ENCODE measurements around the gene HDLBP.

The HDLBP gene, protein sequence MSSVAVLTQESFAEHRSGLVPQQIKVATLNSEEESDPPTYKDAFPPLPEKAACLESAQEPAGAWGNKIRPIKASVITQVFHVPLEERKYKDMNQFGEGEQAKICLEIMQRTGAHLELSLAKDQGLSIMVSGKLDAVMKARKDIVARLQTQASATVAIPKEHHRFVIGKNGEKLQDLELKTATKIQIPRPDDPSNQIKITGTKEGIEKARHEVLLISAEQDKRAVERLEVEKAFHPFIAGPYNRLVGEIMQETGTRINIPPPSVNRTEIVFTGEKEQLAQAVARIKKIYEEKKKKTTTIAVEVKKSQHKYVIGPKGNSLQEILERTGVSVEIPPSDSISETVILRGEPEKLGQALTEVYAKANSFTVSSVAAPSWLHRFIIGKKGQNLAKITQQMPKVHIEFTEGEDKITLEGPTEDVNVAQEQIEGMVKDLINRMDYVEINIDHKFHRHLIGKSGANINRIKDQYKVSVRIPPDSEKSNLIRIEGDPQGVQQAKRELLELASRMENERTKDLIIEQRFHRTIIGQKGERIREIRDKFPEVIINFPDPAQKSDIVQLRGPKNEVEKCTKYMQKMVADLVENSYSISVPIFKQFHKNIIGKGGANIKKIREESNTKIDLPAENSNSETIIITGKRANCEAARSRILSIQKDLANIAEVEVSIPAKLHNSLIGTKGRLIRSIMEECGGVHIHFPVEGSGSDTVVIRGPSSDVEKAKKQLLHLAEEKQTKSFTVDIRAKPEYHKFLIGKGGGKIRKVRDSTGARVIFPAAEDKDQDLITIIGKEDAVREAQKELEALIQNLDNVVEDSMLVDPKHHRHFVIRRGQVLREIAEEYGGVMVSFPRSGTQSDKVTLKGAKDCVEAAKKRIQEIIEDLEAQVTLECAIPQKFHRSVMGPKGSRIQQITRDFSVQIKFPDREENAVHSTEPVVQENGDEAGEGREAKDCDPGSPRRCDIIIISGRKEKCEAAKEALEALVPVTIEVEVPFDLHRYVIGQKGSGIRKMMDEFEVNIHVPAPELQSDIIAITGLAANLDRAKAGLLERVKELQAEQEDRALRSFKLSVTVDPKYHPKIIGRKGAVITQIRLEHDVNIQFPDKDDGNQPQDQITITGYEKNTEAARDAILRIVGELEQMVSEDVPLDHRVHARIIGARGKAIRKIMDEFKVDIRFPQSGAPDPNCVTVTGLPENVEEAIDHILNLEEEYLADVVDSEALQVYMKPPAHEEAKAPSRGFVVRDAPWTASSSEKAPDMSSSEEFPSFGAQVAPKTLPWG (N-terminal part only)

GRCh38 chr2:241315093-241315878, at the start of gene HDLBP:
Gene HDLBP, minus strand, starts transcription at chr2:241315672. Its CDS starts 48,803 bp downstream, at chr2:241266869.
- DNase-seq (ENCODE audit: low read depth, low spot score) = peak; percentile 100

DNA sequence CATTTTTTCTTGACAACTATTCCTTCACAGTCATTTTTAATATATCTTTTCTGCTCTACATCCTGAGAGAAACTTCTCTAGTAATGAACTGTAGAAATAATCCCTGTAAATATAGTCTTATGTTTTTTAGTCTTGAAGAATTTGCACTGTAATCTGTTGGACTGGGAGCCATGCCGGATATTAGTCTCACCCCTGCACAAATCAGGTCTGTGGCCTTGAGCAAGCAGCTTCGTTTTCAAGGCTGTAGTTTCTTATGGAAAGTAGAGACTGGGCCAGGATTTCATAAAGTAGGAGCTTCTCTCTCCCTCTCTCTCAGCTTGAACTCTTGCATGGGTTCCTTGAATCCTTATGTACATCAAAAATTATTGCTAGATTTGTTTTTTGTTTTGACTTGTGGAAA, 49.3 kb upstream of the HDLBP start:
- no peak for DNase-seq (ENCODE audit: low read depth, low spot score)

DNA sequence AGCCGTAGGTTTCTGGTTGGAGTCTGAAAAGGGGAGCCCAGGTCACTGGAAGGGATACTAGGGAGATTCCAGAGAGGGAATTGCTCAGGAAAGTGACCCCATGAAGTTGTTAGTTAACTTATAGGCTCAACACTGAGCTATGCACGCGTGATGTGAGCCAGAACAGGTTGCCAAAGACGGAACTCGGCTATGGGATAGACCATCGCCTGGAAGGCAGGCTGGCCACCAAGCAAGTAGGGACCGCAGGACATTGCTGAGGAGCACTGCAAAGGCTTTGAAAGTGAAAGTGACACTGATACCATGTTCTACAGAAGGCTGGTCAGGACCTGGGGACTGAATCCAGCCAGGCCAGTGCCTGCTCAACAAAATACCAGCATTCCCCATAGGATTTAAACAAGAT, 48.0 kb upstream of the HDLBP start:
- DNase-seq (ENCODE audit: low read depth, low spot score) = no peak

DNA sequence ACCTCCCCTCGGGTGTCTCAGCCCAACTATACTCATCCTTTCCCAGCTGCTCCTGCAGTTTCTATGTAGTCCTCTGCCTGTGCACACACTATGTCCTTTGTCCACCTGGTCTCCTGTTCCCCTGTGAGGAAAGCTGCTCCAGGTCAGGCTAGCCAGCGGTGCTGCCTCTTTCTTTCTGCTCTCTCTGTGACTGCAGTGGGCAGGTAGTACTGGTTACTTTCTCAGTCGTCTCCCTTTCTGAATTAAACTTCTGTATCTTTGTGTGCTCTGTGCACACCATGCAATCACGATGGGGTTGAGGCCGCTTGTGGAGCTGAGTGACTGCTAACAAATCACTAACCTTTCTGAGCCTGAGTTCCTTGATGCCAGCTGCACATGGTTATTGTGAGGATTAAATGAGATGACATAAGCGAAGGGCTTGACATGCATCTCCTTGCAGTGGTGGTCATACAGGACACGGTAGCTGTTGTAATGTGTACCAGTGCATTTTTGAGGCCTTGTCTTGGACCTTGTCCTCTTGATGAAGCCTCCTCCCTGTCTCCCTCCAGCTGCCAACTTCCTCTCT, 44.1 kb upstream of the HDLBP start:
- DNase-seq (ENCODE audit: low read depth, low spot score) = no peak

DNA sequence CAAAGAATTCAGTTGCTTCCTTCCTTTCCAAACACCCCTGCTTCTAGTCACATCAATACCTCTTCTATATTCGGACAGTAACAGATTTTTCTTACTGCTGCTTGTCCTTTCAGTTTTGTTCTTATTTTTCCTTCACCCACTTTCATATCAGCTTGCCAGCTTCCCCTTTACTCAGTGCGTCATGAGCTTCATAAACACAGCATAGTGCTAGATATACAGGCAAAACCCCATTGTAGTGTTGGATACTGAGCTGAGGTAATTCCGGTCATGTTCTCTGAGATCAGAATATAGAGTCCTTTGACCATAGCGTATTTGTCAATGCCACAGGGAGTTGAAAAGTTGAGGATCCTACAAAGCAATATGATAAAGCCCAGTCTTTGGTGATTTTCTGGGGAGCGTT, 43.0 kb upstream of the HDLBP start:
- no peak for DNase-seq (ENCODE audit: low read depth, low spot score)

DNA sequence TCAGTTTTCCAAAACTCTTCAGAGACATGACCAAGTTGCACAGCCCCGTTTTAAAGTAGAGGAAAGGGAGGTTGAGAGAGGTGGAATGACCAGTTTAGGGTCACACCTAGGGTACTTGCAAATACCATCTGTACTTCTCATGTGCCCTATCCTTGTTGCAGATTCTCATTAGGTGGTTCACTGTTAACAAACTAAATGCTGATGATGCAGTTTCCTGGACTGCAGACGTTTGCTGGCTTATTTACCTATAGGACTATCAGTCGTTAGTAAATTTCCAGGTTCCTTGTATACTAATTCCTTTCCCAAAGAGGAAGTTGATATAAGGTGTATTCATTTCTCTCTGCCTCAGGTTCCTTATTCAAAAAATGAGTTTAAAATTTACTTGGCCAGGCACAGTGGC, 42.1 kb upstream of the HDLBP start:
- DNase-seq (ENCODE audit: low read depth, low spot score) = no peak

GRCh38 chr2:241356871-241357260, 41.4 kb upstream of the HDLBP start:
- no peak for DNase-seq (ENCODE audit: low read depth, low spot score)

DNA sequence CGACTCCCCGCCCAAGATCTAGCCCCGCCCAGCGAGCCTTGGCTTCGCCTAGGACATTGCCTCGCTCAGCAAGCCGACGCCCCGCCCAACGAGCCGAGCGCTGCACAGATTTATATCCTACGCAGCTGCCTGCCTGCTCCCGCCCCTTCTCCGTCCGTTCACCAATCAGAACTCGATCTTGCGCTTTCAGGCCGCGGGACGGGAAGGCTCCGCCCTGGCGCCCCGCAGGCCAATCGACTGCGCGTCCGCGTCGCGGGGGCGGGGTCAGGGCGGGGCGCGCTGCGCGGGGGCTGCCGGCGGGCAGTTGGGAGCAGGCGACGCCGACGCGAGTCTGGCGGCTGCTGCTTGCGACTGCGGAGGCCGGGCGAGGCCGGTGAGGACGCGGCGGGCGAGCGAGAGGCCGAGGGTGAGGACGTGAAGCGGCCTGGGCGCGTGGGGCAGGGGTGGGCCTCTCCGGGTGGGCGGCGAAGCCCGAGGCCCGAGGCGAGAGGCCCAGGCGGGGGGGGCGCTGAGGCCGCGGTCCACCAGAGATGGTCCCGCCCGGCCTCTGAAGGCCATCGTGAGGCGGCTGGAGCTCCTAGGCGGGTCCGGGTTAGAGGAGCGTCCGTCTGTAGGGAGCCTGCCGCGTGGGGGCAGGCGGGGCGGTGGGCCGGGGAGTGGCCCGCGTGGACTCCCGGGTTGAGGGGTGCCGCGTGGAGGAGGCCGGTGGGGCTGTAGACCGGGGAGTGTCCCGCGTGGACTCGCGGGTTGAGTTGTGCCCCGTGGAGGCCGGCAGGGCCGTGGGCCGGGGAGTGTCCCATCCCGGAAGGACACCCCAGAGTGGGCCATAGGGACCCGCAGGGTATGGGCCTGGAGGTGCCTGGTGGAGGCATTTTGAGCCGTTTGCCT, 40.8 kb upstream of the HDLBP start, which contains the start of gene FARP2:
FARP2 (plus strand) TSS at position 303 of the 888 bp plus-strand sequence. CDS start 16,823 bp downstream, outside the sequence.
- peak; percentile 92 for DNase-seq (ENCODE audit: low read depth, low spot score)

- peak; percentile 51 for DNase-seq (ENCODE audit: low read depth, low spot score)
Measured at GRCh38 chr2:241354668-241355658, 39.5 kb upstream of the HDLBP start.

- no peak for DNase-seq (ENCODE audit: low read depth, low spot score)
Measured at GRCh38 chr2:241352227-241352626, 36.8 kb upstream of the HDLBP start.

DNA sequence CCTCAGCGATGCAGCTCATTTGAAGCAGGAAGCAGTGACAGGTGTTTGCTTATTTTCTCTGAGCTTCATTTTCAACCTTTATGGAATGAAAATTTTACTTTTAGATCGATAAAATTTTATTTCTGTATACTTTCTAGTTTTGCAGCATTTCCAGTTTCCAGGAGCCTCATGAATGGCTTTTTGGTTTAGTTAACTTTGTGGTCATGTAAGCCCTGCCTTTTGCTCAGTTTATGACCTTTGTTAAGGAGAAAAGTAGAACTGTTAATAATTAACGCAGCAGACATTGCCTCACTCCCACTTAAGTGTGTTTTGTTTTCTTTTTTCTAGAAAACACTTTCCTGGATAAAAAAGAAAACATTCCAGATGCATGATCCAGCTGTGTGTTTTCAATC, 36.2 kb upstream of the HDLBP start:
- no peak for DNase-seq (ENCODE audit: low read depth, low spot score)

DNA sequence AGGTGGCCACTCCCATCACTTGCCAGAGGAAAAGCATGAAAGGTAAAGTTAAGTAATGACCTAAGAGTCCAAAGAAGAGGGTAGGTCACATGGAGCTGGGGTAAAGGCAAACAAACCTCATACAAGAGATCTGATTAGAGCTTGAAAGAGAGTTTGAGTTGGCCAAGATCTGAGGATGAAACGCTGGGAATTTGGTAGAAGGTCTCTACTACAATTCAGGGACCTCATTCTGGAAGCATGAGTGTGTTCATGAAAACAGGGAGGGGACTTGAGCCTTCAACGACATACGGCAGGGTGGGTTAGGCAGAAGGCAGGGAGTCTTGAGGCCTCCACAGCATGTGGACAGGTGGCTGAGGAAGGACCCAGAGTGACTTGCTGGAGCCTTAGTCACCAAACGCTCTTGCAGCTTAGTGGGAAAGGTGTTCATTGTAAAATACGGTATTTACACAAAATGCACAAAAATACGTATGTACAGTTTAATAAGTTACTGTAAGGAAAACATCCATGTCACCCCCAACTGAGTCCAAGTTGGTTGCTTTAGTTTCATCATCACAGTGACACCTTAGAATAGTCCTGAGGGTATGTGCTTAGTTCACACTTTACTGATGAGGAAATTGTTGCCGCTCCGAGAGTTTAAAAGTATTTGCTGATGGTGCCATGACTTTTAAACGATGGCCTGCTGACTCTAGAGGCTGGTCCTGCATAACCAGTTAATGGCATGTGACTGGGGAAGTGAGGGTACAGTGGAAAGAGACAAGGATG, 35.6 kb upstream of the HDLBP start:
- DNase-seq (ENCODE audit: low read depth, low spot score) = no peak

DNA sequence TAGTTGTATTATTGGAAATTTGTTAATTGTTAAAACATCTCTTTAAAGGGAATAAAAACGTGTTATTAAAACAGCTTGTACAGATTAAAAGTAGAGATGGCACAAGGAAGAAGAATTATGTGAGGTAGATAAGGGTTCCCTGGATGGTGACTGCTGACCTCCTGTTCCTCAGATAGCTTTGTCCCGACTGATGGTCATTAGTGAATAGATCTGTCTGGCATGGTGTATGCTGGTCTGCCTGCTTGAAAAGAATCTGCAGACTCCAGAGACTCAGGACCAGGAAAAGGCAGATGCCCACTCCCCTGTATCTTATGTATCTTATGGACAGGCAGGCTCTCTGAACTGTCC, 35.0 kb upstream of the HDLBP start:
- no peak for DNase-seq (ENCODE audit: low read depth, low spot score)

- no peak for DNase-seq (ENCODE audit: low read depth, low spot score)
Measured at GRCh38 chr2:241349941-241350340, 34.5 kb upstream of the HDLBP start.

GRCh38 chr2:241344925-241345651, 29.6 kb upstream of the HDLBP start:
- no peak for DNase-seq (ENCODE audit: low read depth, low spot score)

DNA sequence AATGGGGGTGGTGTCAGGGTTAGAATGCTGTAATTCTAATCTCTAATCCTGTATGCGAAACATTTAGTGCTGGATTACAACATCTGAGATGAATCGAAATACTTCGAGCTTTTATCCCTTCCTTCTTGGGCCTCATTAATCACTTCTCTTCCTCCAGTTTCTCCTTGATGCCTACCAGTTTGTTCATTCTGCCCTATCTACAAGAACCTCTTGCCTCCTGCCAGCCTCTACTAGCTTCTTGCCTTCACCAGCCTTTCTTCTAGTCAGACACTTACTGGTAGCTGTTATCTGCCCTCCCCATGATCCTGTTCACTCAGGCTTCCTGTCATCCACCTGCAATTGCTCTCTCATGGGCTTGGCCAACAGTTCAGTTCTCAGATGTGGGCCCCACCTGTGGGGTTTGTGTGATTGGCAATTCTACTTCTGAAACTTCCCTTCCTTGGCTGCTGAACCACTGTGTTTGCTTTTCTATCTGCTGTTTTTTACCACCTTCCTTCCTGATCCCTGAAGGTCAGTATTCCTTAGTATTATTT, 25.2 kb upstream of the HDLBP start:
- DNase-seq (ENCODE audit: low read depth, low spot score) = no peak
